Thoracic aorta (tissue), 2 donors: Measurements from ENCODE around the gene CEP170B. TPM values are rescaled to one million over a fixed set of nuclear protein-coding genes. Genes with fewer than 3 reads are reported as not detected.
"Not testable (repeated sequence)": the region's sequence is repeated elsewhere in the genome, so short reads cannot be mapped to it uniquely, and the experiment has no call there.

Experiments used
- ATAC-seq: fragments of 150-250 bp; one replicate; pipeline ENCODE4 v1.8.0; 2017; ENCODE audit warnings: low read depth; ENCODE audit not compliant: insufficient number of reproducible peaks, low FRiP score
- DNase-seq: peaks from one replicate; pipeline ENCODE4 v3.0.0-alpha.2; 2020; ENCODE audit warnings: low spot score
- H3K27ac ChIP-seq, 2 donors: fragments of 200-600 bp; sonication (generic); 1 replicate in 1 of 2; 2 replicates in 1 of 2; pipeline ENCODE4 v1.5.1; 2016; ENCODE audit warnings: mild to moderate bottlenecking in 2 of 2, moderate library complexity in 2 of 2
- H3K27me3 ChIP-seq: fragments of 200-600 bp; sonication (generic); replicated peaks from 2 replicates; pipeline ENCODE4 v1.6.0; 2016; ENCODE audit warnings: mild to moderate bottlenecking; ENCODE audit not compliant: insufficient read depth
- H3K36me3 ChIP-seq: fragments of 200-600 bp; sonication (generic); one replicate; pipeline ENCODE4 v1.5.1; 2016
- H3K4me1 ChIP-seq, 2 donors: fragments of 200-600 bp; sonication (generic); 1 replicate in 1 of 2; 2 replicates in 1 of 2; pipeline versions ENCODE4 v1.5.1 to v1.6.0; 2016; ENCODE audit warnings: low read depth in 2 of 2, mild to moderate bottlenecking in 1 of 2; ENCODE audit not compliant: control insufficient read depth in 1 of 2
- H3K4me3 ChIP-seq: fragments of 200-600 bp; sonication (generic); 2 replicates; pipeline ENCODE4 v1.5.1; 2016; ENCODE audit warnings: mild to moderate bottlenecking
- H3K9me3 ChIP-seq: fragments of 200-600 bp; sonication (generic); 2 replicates; pipeline ENCODE4 v1.5.1; 2016
- CTCF ChIP-seq: fragments of 200-600 bp; sonication (generic); IDR thresholded peaks from one replicate; pipeline ENCODE4 v1.5.1; 2019; ENCODE audit warnings: antibody characterized with exemption
- total RNA-seq, 2 donors: library from RNA; depleted of rRNA; stranded (reverse); fragments of >200 nt; gene quantifications; one replicate each; pipeline versions ENCODE4 v1.1.0 to v1.2.3, GENCODE V29; 2016

CEP170B gene
- total RNA-seq, 2 donors from 2014 or later, result 35.2 to 38.2 TPM

- Histone ChIP-seq H3K4me1 (no peaks in the 10 kb centered on the region), H3K4me3 (no peak overlapping the region), H3K27ac (no peak overlapping the region), H3K27me3 (no peaks in the 10 kb centered on the region), H3K36me3 (no peaks in the 10 kb centered on the region), H3K9me3 (no peaks in the 10 kb centered on the region)
- no peak for ATAC-seq
- no peak for TF ChIP-seq CTCF
- DNase-seq, result no peak
Observed at GRCh38 chr14:104856869-104857860, 7.9 kb upstream of the CEP170B start.

- ATAC-seq, H3K4me3 ChIP-seq, H3K4me1 ChIP-seq, H3K27me3 ChIP-seq, DNase-seq, H3K9me3 ChIP-seq, H3K27ac ChIP-seq, H3K36me3 ChIP-seq: not testable (repeated sequence)
Observed at GRCh38 chr14:104857931-104858330, 7.1 kb upstream of the CEP170B start.

GRCh38 chr14:104858811-104859426 is 6.1 kb upstream of the CEP170B start:
- Histone ChIP-seq H3K36me3 (no peaks in the 10 kb centered on the region), H3K4me3 (no peak overlapping the region), H3K9me3 (no peaks in the 10 kb centered on the region), H3K27me3 (no peaks in the 10 kb centered on the region), H3K27ac (no peak overlapping the region), H3K4me1 (no peaks in the 10 kb centered on the region)
- DNase-seq (no peak), ATAC-seq (no peak)
- TF ChIP-seq CTCF, result no peak

DNA sequence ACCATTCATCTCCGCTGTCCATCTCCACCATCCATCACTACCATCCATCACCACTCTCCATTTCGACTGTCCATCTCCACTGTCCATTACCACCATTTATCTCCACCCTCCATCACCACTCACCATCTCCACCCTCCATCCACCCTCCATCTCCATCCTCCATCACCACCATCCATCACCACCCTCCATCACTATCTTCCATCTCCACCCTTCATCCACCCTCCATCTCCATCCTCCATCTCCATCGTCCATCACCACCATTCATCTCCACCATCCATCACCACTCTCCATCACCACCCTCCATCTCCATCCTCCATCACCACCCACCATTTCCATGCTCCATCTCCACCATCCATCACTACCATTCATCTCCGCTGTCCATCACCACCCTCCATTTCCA is 5.2 kb upstream of the CEP170B start:
- DNase-seq, result no peak
- no peaks in the 10 kb centered on the region for H3K27me3 ChIP-seq
- ATAC-seq, result no peak
- H3K36me3 ChIP-seq, result no peaks in the 10 kb centered on the region
- H3K4me1 ChIP-seq, result peaks cover 0 to 9% of the 10 kb centered on the region in 2 donors
- no peak for TF ChIP-seq CTCF
- H3K4me3 ChIP-seq, result no peak overlapping the region
- no peak overlapping the region for H3K27ac ChIP-seq
- no peaks in the 10 kb centered on the region for H3K9me3 ChIP-seq

GRCh38 chr14:104860414-104860813 is 4.7 kb upstream of the CEP170B start:
- Histone ChIP-seq H3K4me3 (no peak overlapping the region), H3K27ac (no peak overlapping the region), H3K36me3 (no peaks in the 10 kb centered on the region), H3K4me1 (peaks cover 0 to 9% of the 10 kb centered on the region in 2 donors), H3K9me3 (no peaks in the 10 kb centered on the region), H3K27me3 (no peaks in the 10 kb centered on the region)
- DNase-seq, result no peak
- no peak for TF ChIP-seq CTCF
- no peak for ATAC-seq
